NCI-H748 treated with DMSO at 0.1 percent for 48 hours (cell line): ENCODE results near the gene SLC6A5.
A peak's percentile ranks its signal among the peaks of the same experiment; 100 is the strongest.

ENCODE experiments used
- DNase-seq: peaks from one replicate; lab custom pipeline; 2025; lab: John Stamatoyannopoulos, UW

Gene SLC6A5

DNA sequence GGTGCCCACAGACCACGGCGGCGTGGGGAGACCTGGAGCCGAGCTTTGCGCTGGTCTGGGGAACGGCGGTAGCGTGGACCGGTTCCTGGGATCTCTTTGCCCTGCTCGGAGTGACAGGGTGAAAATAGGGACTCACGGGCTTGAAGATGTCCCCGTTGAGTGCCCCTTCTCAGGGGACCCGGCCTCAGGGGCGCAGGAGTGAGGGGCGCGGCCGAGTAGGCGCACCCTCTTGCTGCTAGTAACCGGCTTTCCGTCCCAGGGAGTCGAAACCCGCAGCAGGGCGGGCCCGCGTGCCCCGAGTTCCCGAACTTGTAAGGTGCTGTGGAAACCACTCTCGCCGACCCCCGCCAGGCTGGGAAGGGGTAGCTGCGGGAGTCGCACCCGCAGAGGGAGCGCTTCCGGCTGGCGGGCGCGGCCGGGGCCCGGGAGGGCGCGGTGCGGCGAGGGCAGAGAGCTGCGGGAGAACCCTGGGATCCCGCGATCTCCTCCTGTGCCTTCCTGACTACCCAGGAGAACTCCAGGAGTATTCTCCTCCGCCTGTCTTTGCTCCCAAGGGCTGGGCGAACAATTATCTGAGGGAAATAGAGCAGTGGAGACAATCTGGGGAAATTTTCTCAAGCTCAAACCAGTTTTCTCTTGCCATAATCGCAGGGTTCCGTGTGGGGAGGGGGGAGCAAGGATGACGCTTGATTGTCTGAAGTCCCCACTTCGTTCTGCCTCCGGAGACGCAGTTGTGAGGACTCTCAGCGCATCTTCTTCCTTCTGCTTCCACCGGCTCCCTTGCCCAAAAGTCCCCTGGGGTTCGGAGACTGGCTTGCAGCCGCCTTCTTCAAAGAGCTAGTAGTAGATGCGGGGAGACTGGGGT, 70.6 kb downstream of the SLC6A5 start:
- DNase-seq: peak; percentile 32

DNA sequence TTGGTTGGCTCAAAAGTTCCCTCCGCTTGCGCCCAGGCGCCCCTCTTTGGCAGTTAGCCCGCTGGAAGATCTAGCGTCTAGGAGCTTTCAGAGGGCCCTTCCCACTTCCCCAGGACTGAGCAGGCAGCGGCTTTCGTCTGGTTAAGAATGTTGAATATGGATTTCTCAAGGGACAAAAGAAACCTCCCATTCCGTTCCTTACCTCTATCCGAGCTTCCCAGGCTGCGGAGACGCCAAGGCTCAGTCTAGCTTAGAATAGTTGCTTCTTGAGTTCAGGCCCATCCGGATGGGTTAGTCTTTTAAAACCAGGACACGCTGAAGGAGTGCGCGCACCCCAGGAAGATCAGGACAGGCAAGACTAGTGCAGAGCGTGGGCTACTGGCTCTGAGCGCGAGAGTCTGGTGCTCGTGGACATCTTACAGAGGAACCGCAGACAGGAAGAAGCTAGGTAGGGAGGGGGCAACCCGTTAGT, 71.6 kb downstream of the SLC6A5 start:
- peak; percentile 48 for DNase-seq

- peak; percentile 91 for DNase-seq
These were observed 72.6 kb downstream of the SLC6A5 start for GRCh38 chr11:20671856-20672546.

DNA sequence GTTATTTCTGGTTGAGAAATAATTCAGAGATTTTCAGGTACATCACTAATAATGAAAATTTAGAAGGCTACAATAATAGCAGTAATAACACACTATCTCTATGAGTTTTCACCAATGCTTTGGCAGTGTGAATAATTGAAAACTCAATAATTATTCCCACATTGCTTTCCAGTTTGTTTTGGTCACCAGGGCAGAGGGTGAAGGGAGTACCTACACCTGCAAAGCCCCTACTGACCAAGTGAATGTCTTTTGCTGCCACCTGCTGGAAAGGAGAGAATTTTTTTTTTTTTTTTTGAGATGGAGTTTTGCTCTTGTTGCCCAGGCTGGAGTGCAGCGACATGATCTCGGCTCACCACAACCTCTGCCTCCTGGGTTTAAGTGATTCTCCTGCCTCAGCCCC, 73.2 kb downstream of the SLC6A5 start:
- DNase-seq: peak; percentile 22

- no peak for DNase-seq
These were observed 77.2 kb downstream of the SLC6A5 start for GRCh38 chr11:20676658-20677057.

DNA sequence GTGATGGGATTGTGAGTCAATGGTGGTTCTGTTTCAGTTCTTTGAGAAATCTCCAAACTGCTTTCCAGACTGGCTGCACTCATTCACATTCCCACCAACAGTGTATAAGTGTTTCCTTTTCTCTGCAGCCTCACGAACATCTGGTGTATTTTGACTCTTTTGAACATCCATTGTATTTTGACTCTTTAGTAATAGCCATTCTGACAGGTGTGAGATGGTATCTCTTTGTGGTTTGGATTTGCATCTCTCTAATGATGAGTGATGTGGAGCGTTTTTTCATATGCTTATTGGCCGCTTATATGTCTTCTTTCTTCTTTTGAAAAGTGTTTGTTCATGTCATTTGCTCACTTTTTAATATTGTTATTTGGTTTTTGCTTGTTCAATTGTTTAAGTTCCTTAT, 89.4 kb downstream of the SLC6A5 start:
- peak; percentile 38 for DNase-seq

- DNase-seq: no peak
These were observed 108.5 kb downstream of the SLC6A5 start for GRCh38 chr11:20707876-20708275.
